IMR-90 (cell line): ENCODE results near the gene WDR27. TPM values are rescaled to one million over a fixed set of nuclear protein-coding genes. Genes with fewer than 3 reads are reported as not detected.

Experiments
- ATAC-seq: fragments of 200-7000 bp; cut with Tn5 transposase; 2 replicates; pipeline ENCODE4 v1.9.1; 2020; ENCODE audit warnings: low read depth, mild to moderate bottlenecking, moderate library complexity
- BruUV-seq: library from RNA; stranded (reverse); fragments of 400-500 nt; replicated peaks from 2 replicates; lab custom pipeline; 2021; lab: Mats Ljungman, UMichigan
- CTCF ChIA-PET: fragments of 300-600 bp; formaldehyde crosslinking; extraction: SDS; loops from one replicate; lab custom pipeline; 2021; ENCODE audit warnings: antibody characterized with exemption; lab: Yijun Ruan, JAX
- POLR2A ChIA-PET: fragments of 300-600 bp; sonication (Branson Sonifier 250); formaldehyde crosslinking; loops from one replicate; lab custom pipeline; 2022; ENCODE audit warnings: antibody characterized with exemption; ENCODE audit not compliant: unreplicated experiment; lab: Charles Lee
- DNase-seq: peaks from one replicate; pipeline ENCODE4 v3.0.0; 2013
- H2AFZ ChIP-seq: replicated peaks from 2 replicates; pipeline ENCODE3; 2013; ENCODE audit warnings: low read length, mild to moderate bottlenecking; ENCODE audit not compliant: poor library complexity
- H2AK5ac ChIP-seq: 2 replicates; pipeline ENCODE4 v1.6.1; 2013; ENCODE audit warnings: low read depth, low read length, inconsistent platforms
- H2AK9ac ChIP-seq: replicated peaks from 2 replicates; pipeline ENCODE3; 2013; ENCODE audit warnings: mild to moderate bottlenecking, low read depth, low read length, moderate library complexity; ENCODE audit not compliant: poor library complexity
- H2BK120ac ChIP-seq: 2 replicates; pipeline ENCODE4 v1.6.1; 2013; ENCODE audit warnings: low read depth, low read length, inconsistent platforms
- H2BK15ac ChIP-seq: 3 replicates; pipeline ENCODE4 v1.6.1; 2013; ENCODE audit warnings: low read depth, low read length, inconsistent platforms
- H2BK20ac ChIP-seq: 2 replicates; pipeline ENCODE4 v1.6.1; 2013; ENCODE audit warnings: low read depth, mild to moderate bottlenecking, inconsistent platforms, low read length, moderate library complexity
- H2BK5ac ChIP-seq: 2 replicates; pipeline ENCODE4 v1.6.1; 2013; ENCODE audit warnings: mild to moderate bottlenecking, low read depth, low read length, inconsistent platforms; ENCODE audit not compliant: poor library complexity, severe bottlenecking
- H3K14ac ChIP-seq: replicated peaks from 2 replicates; pipeline ENCODE4 v1.6.1; 2013; ENCODE audit warnings: low read depth, low read length, inconsistent platforms
- H3K18ac ChIP-seq: 2 replicates; pipeline ENCODE4 v1.6.1; 2013; ENCODE audit warnings: low read depth, low read length, control low read depth
- H3K23ac ChIP-seq: 2 replicates; pipeline ENCODE4 v1.6.1; 2013; ENCODE audit warnings: low read depth, low read length, inconsistent platforms
- H3K27ac ChIP-seq: 2 replicates; pipeline ENCODE4 v1.5.1; 2013; ENCODE audit warnings: mild to moderate bottlenecking, control low read depth, low read length; ENCODE audit not compliant: insufficient read depth
- H3K27me3 ChIP-seq: 2 replicates; pipeline ENCODE4 v1.6.1; 2013; ENCODE audit warnings: low read length; ENCODE audit not compliant: control insufficient read depth, insufficient read depth
- H3K36me3 ChIP-seq: 2 replicates; pipeline ENCODE4 v1.6.1; 2013; ENCODE audit warnings: low read length, mixed read lengths; ENCODE audit not compliant: control insufficient read depth, insufficient read depth
- H3K4ac ChIP-seq: 2 replicates; pipeline ENCODE4 v1.6.1; 2013; ENCODE audit warnings: low read depth, low read length, inconsistent platforms
- H3K4me1 ChIP-seq: 2 replicates; pipeline ENCODE4 v1.6.1; 2013; ENCODE audit warnings: low read length, mixed read lengths; ENCODE audit not compliant: control insufficient read depth, insufficient read depth
- H3K4me2 ChIP-seq: 2 replicates; pipeline ENCODE4 v1.6.1; 2013; ENCODE audit warnings: low read depth, mild to moderate bottlenecking, control low read depth, low read length, moderate library complexity
- H3K4me3 ChIP-seq: 2 replicates; pipeline ENCODE4 v1.5.1; 2013; ENCODE audit warnings: low read depth, mild to moderate bottlenecking, control low read depth, low read length, moderate library complexity; ENCODE audit not compliant: insufficient read depth
- H3K56ac ChIP-seq: 2 replicates; pipeline ENCODE4 v1.6.1; 2013; ENCODE audit warnings: low read length, inconsistent platforms; ENCODE audit not compliant: insufficient read depth; ENCODE audit errors: extremely low read depth
- H3K79me1 ChIP-seq, 2 experiments: 2 replicates each; pipeline ENCODE4 v1.6.1; 2013; ENCODE audit warnings: low read length in 2 of 2, inconsistent platforms in 1 of 2, low read depth in 1 of 2
- H3K9ac ChIP-seq: 2 replicates; pipeline ENCODE4 v1.6.1; 2013; ENCODE audit warnings: low read depth, low read length, control low read depth
- H3K9me1 ChIP-seq: 2 replicates; pipeline ENCODE4 v1.6.1; 2013; ENCODE audit warnings: low read length, inconsistent platforms; ENCODE audit not compliant: insufficient read depth
- H3K9me3 ChIP-seq: 2 replicates; pipeline ENCODE4 v1.6.1; 2013; ENCODE audit warnings: low read length; ENCODE audit not compliant: control insufficient read depth, insufficient read depth
- H4K20me1 ChIP-seq: 2 replicates; pipeline ENCODE4 v1.6.1; 2013; ENCODE audit warnings: low read length, inconsistent platforms; ENCODE audit not compliant: insufficient read depth
- H4K5ac ChIP-seq: 2 replicates; pipeline ENCODE4 v1.6.1; 2013; ENCODE audit warnings: mild to moderate bottlenecking, low read depth, low read length, control low read depth
- H4K8ac ChIP-seq, 2 experiments: 2 replicates each; pipeline ENCODE4 v1.6.1; 2013; ENCODE audit warnings: low read depth in 2 of 2, low read length in 2 of 2, control low read depth in 1 of 2, inconsistent platforms in 1 of 2
- H4K91ac ChIP-seq: 2 replicates; pipeline ENCODE4 v1.6.1; 2013; ENCODE audit warnings: low read depth, low read length, inconsistent platforms; ENCODE audit not compliant: insufficient read depth
- CHD1 ChIP-seq: IDR thresholded peaks from 2 replicates; pipeline ENCODE4 v1.6.1; 2012; ENCODE audit warnings: low read depth, low read length, improper control_type of control experiment
- FOS ChIP-seq: fragments of 150-350 bp; IDR thresholded peaks from 2 replicates; pipeline ENCODE4 v1.6.1; 2016; ENCODE audit warnings: low read depth, low read length
- NFE2L2 ChIP-seq: fragments of 150-350 bp; IDR thresholded peaks from 2 replicates; pipeline ENCODE4 v1.6.1; 2016; ENCODE audit warnings: low read depth, mild to moderate bottlenecking, low read length
- POLR2A ChIP-seq: IDR thresholded peaks from 2 replicates; pipeline ENCODE4 v1.6.1; 2012; ENCODE audit warnings: mild to moderate bottlenecking, low read depth, low read length
- RAD21 ChIP-seq: IDR thresholded peaks from 2 replicates; pipeline ENCODE4 v1.6.1; 2012; ENCODE audit warnings: low read length, improper control_type of control experiment
- WGBS, 2 experiments: methylation state at CpG; one replicate each; pipeline versions ENCODE4 v1.1.5 to v1.1.7; 2013; ENCODE audit warnings: missing lambda C conversion rate in 2 of 2; ENCODE audit not compliant: insufficient read length in 1 of 2; ENCODE audit errors: extremely low coverage in 2 of 2; 5-methylcytosine and 5-hydroxymethylcytosine counted together
- dilution Hi-C: fragments of 300-500 bp; cut with HindIII; formaldehyde crosslinking; loops from one replicate; pipeline ENCODE4 v1.14.3; 2018; ENCODE audit warnings: low sequenced_read_pairs; ENCODE audit not compliant: unreplicated experiment
- in situ Hi-C: fragments of 300-500 bp; cut with MboI; formaldehyde crosslinking; loops from 3 replicates; pipeline ENCODE4 v1.14.3; 2019; ENCODE audit warnings: low sequenced_read_pairs, inconsistent platforms, mixed read lengths
- intact Hi-C: fragments of 100-400 bp; cut with micrococcal nuclease; formaldehyde crosslinking; loops from 2 replicates; pipeline ENCODE4 v1.10.0; 2022
- polyA plus RNA-seq, 3 experiments: library from polyadenylated mRNA; depleted of rRNA; stranded (reverse); fragments of >200 nt; gene quantifications; 2 replicates each; pipeline ENCODE4 v1.2.3, GENCODE V29; 2012; ENCODE audit warnings: low replicate concordance in 1 of 3
- total RNA-seq: library from RNA; depleted of rRNA; stranded (reverse); fragments of >200 nt; gene quantifications from 2 replicates; pipeline ENCODE4 v1.2.3, GENCODE V29; 2012
- TF ChIP-seq, protein P1 (sequence below): fragments of 150-350 bp; IDR thresholded peaks from 2 replicates; pipeline ENCODE4 v1.6.1; 2016; ENCODE audit warnings: low read depth, mild to moderate bottlenecking, low read length, moderate library complexity, borderline replicate concordance

The WDR27 gene
- total and polyA plus RNA-seq, 2 of the 4 experiments (the other 2 are of a cell fraction), result 7.0 to 18.5 TPM

DNA sequence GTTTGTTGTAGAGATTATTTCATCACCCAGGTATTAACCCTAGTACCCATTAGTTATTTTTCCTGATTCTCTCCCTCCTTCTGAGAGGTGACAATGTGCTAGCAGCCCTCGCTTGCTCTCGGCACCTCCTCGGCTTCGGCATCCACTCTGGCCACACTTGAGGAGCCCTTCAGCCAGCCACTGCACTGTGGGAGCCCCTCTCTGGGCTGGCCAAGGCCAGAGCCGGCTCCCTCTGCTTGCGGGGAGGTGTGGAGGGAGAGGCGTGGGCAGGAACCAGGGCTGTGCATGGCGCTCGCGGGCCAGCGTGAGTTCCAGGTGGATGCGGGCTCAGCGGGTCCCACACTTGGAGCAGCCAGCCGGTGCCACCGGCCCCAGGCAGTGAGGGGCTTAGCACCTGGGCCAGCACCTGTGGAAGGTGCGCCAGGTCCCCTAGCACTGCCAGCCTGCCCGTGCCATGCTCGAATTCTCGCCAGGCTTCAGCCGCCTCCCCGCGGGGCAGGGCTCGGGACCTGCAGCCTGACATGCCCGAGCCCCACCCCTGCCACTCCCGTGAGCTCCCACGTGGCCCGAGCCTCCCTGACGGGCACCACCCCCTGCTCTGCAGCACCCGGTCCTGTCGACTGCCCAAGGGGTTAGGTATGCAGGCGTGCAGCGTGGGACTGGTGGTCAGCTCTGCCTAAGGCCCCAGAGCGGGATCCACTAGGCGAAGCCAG lies 221.9 kb downstream of the WDR27 start:
- Histone ChIP-seq H3K14ac (no peak overlapping the region), H3K4me2 (no peak overlapping the region), H3K4me1 (no peaks in the 10 kb centered on the region), H3K9me1 (no peaks in the 10 kb centered on the region), H2AK5ac (no peak overlapping the region), H3K4ac (no peak overlapping the region), H3K4me3 (no peak overlapping the region), H2AK9ac (no peak overlapping the region), H4K5ac (no peak overlapping the region), H3K36me3 (no peaks in the 10 kb centered on the region), H4K20me1 (no peaks in the 10 kb centered on the region), H2BK20ac (no peak overlapping the region), H3K23ac (no peak overlapping the region), H3K27ac (no peak overlapping the region), H3K56ac (no peak overlapping the region), H2BK120ac (no peak overlapping the region), H4K8ac (no peak overlapping the region), H4K91ac (no peak overlapping the region), H2AFZ (no peak overlapping the region), H3K9me3 (peaks cover 5% of the 10 kb centered on the region; the same call in 1 of the 2 replicates), H2BK5ac (no peak overlapping the region), H3K9ac (no peak overlapping the region), H3K27me3 (no peaks in the 10 kb centered on the region), H3K18ac (no peak overlapping the region), H2BK15ac (no peak overlapping the region), H3K79me1 (no peaks in the 10 kb centered on the region)
- dilution Hi-C loops (no loop called here), in situ Hi-C loops (no loop called here), intact Hi-C loops (no loop called here)
- no TSS peak for BruUV-seq
- no peak for ATAC-seq
- WGBS, 2 experiments, result 93% methylated on average over 20 of the region's 34 CpGs; no CpG with 5 or more reads in 1 of the 2 experiments
- ChIA-PET CTCF (no interaction called here), POLR2A (no interaction called here)
- no peak for DNase-seq
- TF ChIP-seq RAD21 (no peak), NFE2L2 (no peak), POLR2A (no peak), CHD1 (no peak), FOS (no peak)
- TF ChIP-seq, protein P1, sequence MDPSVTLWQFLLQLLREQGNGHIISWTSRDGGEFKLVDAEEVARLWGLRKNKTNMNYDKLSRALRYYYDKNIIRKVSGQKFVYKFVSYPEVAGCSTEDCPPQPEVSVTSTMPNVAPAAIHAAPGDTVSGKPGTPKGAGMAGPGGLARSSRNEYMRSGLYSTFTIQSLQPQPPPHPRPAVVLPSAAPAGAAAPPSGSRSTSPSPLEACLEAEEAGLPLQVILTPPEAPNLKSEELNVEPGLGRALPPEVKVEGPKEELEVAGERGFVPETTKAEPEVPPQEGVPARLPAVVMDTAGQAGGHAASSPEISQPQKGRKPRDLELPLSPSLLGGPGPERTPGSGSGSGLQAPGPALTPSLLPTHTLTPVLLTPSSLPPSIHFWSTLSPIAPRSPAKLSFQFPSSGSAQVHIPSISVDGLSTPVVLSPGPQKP, result no peak
